A549 (cell line): ENCODE data around the gene PALLD. TPM values are rescaled to one million over a fixed set of nuclear protein-coding genes. Genes with fewer than 3 reads are reported as not detected.
"Not testable (repeated sequence)": the region's sequence is repeated elsewhere in the genome, so short reads cannot be mapped to it uniquely, and the experiment has no call there.

ENCODE experiments used
- ATAC-seq, 2 experiments: fragments of 200-7000 bp in 1 of 2; fragments of >200 bp in 1 of 2; cut with Nextera tagmentation in 1 of 2; cut with Tn5 transposase in 1 of 2; 3 replicates each; pipeline versions ENCODE4 v1.8.0 to v1.9.1; 2018 to 2020; ENCODE audit warnings: mild to moderate bottlenecking in 1 of 2, moderate library complexity in 1 of 2
- CTCF ChIA-PET: fragments of 300-600 bp; sonication (Branson Sonifier 250); formaldehyde crosslinking; extraction: SDS; loops from one replicate; lab custom pipeline; 2021; ENCODE audit warnings: antibody characterized with exemption, inconsistent platforms; lab: Yijun Ruan, JAX
- POLR2A ChIA-PET: fragments of 350-600 bp; formaldehyde crosslinking; extraction: SDS; loops from one replicate; lab custom pipeline; 2021; ENCODE audit warnings: antibody characterized with exemption, inconsistent platforms; lab: Yijun Ruan, JAX
- DNase-seq, 2 experiments: peaks; one replicate each; pipeline versions ENCODE4 v3.0.0 to v3.0.0-alpha.2; 2011 to 2016; ENCODE audit warnings: low read depth in 1 of 2, low spot score in 1 of 2
- FAIRE-seq: peaks from 2 replicates; lab custom pipeline; 2011; peaks lifted over from hg19 to GRCh38; lab: Jason Lieb, UNC
- H3K27ac ChIP-seq, 2 experiments: fragments of >200 bp; sonication (Bioruptor Twin); formaldehyde crosslinking; 3 replicates each; pipeline ENCODE4 v1.5.1; 2016 to 2017
- H3K4me1 ChIP-seq: fragments of >200 bp; sonication (Bioruptor Twin); formaldehyde crosslinking; 3 replicates; pipeline ENCODE4 v1.6.1; 2016
- H3K4me2 ChIP-seq: fragments of >200 bp; sonication (Bioruptor Twin); formaldehyde crosslinking; 3 replicates; pipeline ENCODE4 v1.6.1; 2016
- H3K4me3 ChIP-seq: fragments of >200 bp; sonication (Bioruptor Twin); formaldehyde crosslinking; 3 replicates; pipeline ENCODE4 v1.5.1; 2016
- H3K9me3 ChIP-seq: fragments of >200 bp; sonication (Bioruptor Twin); formaldehyde crosslinking; 3 replicates; pipeline ENCODE4 v1.6.1; 2016
- BHLHE40 ChIP-seq: IDR thresholded peaks from 2 replicates; pipeline ENCODE4 v1.6.1; 2012; ENCODE audit warnings: low read depth, low read length, inconsistent platforms
- CTCF ChIP-seq: fragments of >200 bp; sonication (Bioruptor Twin); formaldehyde crosslinking; IDR thresholded peaks from 3 replicates; pipeline ENCODE4 v1.5.1; 2016
- E2F6 ChIP-seq: IDR thresholded peaks from 2 replicates; pipeline ENCODE4 v1.6.1; 2012; ENCODE audit warnings: low read depth, borderline replicate concordance
- ESRRA ChIP-seq: fragments of 150-350 bp; IDR thresholded peaks from 2 replicates; pipeline ENCODE4 v1.6.1; 2014; ENCODE audit warnings: mild to moderate bottlenecking, low read length, borderline replicate concordance
- HMGXB4 ChIP-seq: fragments of 250-450 bp; sonication (Bioruptor Pico); IDR thresholded peaks from 2 replicates; pipeline ENCODE4 v1.5.0; 2021; ENCODE audit warnings: mild to moderate bottlenecking, moderate library complexity, borderline replicate concordance
- MYC ChIP-seq: IDR thresholded peaks from 2 replicates; pipeline ENCODE4 v1.6.1; 2012; ENCODE audit warnings: mild to moderate bottlenecking, inconsistent platforms, low read length, improper control_type of control experiment, borderline replicate concordance
- NPAS2 ChIP-seq: fragments of 250-450 bp; sonication (Bioruptor Pico); IDR thresholded peaks from 2 replicates; pipeline ENCODE4 v1.8.0; 2022; ENCODE audit warnings: mild to moderate bottlenecking, moderate library complexity, borderline replicate concordance
- POLR2AphosphoS2 ChIP-seq: conservative IDR thresholded peaks from 2 replicates; pipeline ENCODE4 v1.6.1; 2012; ENCODE audit warnings: low read length, improper control_type of control experiment, inconsistent platforms
- RAD21 ChIP-seq, 2 experiments: fragments of >200 bp in 1 of 2; sonication (Bioruptor Twin) in 1 of 2; formaldehyde crosslinking in 1 of 2; IDR thresholded peaks in 1 of 2; conservative IDR thresholded peaks in 1 of 2; 2 replicates in 1 of 2; 3 replicates in 1 of 2; pipeline ENCODE4 v1.6.1; 2012 to 2018; ENCODE audit warnings: inconsistent platforms in 1 of 2
- REST ChIP-seq: fragments of 200-600 bp; sonication (generic); IDR thresholded peaks from 2 replicates; pipeline ENCODE4 v1.6.1; 2016; ENCODE audit warnings: antibody characterized with exemption, mild to moderate bottlenecking, moderate library complexity
- WGBS: methylation state at CpG from one replicate; pipeline ENCODE4 v1.1.6; 2017; ENCODE audit errors: missing lambda C conversion rate; 5-methylcytosine and 5-hydroxymethylcytosine counted together
- polyA plus RNA-seq, 4 experiments: library from polyadenylated mRNA; depleted of rRNA in 3 of 4; stranded (reverse); fragments of >200 nt; fragmentation: RNase III in 1 of 4; extraction: RNeasy Plus Mini Kit Qiagen cat#74134 plus additional on column Dnase treatment in 1 of 4; gene quantifications; 2 replicates in 3 of 4; 3 replicates in 1 of 4; pipeline ENCODE4 v1.2.3, GENCODE V29; 2011 to 2017

Gene PALLD
- polyA plus RNA-seq, 2 of the 4 experiments (the other 2 are of a cell fraction), result 88.8 to 113 TPM

- CTCF ChIA-PET, result interaction anchor here (0.6 to 2.4 kb wide), 3 partner anchors 10 to 69 kb away, joined by 3 to 6 read pairs (median 5); no protein-coding TSS in a partner anchor
- no peak for DNase-seq
- H3K4me1 ChIP-seq, result no peaks in the 10 kb centered on the region
- TF ChIP-seq BHLHE40 (no peak), E2F6 (no peak), NPAS2 (CRISPR knock-in tag) (no peak), ESRRA (no peak), POLR2AphosphoS2 (no peak), REST (peak; percentile 65; the same call in 1 of the 2 replicates), HMGXB4 (CRISPR knock-in tag) (no peak)
- TF ChIP-seq, all 56 proteins: peak for 1
- FAIRE-seq (no peak), ATAC-seq (no peak)
- no peak overlapping the region for H3K4me3 ChIP-seq
- no peak overlapping the region for H3K4me2 ChIP-seq
- H3K27ac ChIP-seq, result no peak overlapping the region
- POLR2A ChIA-PET, result no interaction called here
- H3K9me3 ChIP-seq, result peaks cover 30% of the 10 kb centered on the region
Observed at GRCh38 chr4:168933423-168933822, 436.6 kb downstream of the PALLD start.

GRCh38 chr4:168937473-168937872 is 440.6 kb downstream of the PALLD start:
- WGBS, result 80% methylated on average over 3 of the region's 3 CpGs
- CTCF ChIA-PET, FAIRE-seq: not testable (repeated sequence)

GRCh38 chr4:168942985-168943384 is 446.1 kb downstream of the PALLD start:
- WGBS, result 73% methylated on average over 3 of the region's 3 CpGs
- Histone ChIP-seq H3K4me3 (no peak overlapping the region), H3K27ac (no peak overlapping the region), H3K4me2 (no peak overlapping the region), H3K4me1 (no peaks in the 10 kb centered on the region), H3K9me3 (no peaks in the 10 kb centered on the region; the same call in 1 of the 3 replicates)
- ATAC-seq, result no peak
- CTCF ChIA-PET, result interaction anchor here (1.2 kb wide), 1 partner anchor 10 kb away, joined by 4 read pairs; no protein-coding TSS in a partner anchor
- no peak for DNase-seq
- FAIRE-seq, result no peak
- TF ChIP-seq RAD21 (conservative IDR thresholded peaks at IDR 0.05 in 1 of 2, IDR thresholded peaks at IDR 0.05 in 1 of 2) (peak in 1 of 2 experiments; percentile 42; a peak in 2 of 5 replicates), MYC (no peak), CTCF (peak; percentile 24)
- POLR2A ChIA-PET, result no interaction called here

More at GRCh38 chr4:168937473-168937872, 440.6 kb downstream of the PALLD start:
- H3K27ac ChIP-seq, POLR2A ChIA-PET, DNase-seq, ATAC-seq, H3K4me2 ChIP-seq, H3K4me3 ChIP-seq, H3K9me3 ChIP-seq, H3K4me1 ChIP-seq: not testable (repeated sequence)
